T-cell (primary cell): ENCODE measurements around the gene OSBP2. TPM values are rescaled to one million over a fixed set of nuclear protein-coding genes. Genes with fewer than 3 reads are reported as not detected.

ENCODE experiments used
- ATAC-seq, 4 experiments: fragments of 200-7000 bp in 3 of 4; fragments of 150-1000 bp in 1 of 4; cut with Tn5 transposase; replicated peaks in 1 of 4; 1 replicate in 3 of 4; 2 replicates in 1 of 4; pipeline ENCODE4 v1.10.0; 2021; ENCODE audit warnings: moderate library complexity in 3 of 4, mild to moderate bottlenecking in 2 of 4, moderate number of reproducible peaks in 1 of 4
- CTCF ChIA-PET, 2 donors: fragments of 300-600 bp; sonication (Branson Sonifier 250); formaldehyde crosslinking; loops; one replicate each; lab custom pipeline; 2022; ENCODE audit warnings: antibody characterized with exemption in 2 of 2; lab: Charles Lee
- POLR2A ChIA-PET, 2 donors: fragments of 300-600 bp; sonication (Branson Sonifier 250); formaldehyde crosslinking; loops; one replicate each; lab custom pipeline; 2022; ENCODE audit warnings: antibody characterized with exemption in 2 of 2; lab: Charles Lee
- DNase-seq, 35 experiments: peaks; one replicate each; pipeline versions ENCODE4 v3.0.0 to v3.0.0-alpha.2; 2013 to 2023
- H3K27ac ChIP-seq: one replicate; pipeline ENCODE4 v1.5.1; 2013; ENCODE audit warnings: low read length
- H3K27me3 ChIP-seq, 2 experiments: replicated peaks in 1 of 2; 1 replicate in 1 of 2; 2 replicates in 1 of 2; pipeline versions ENCODE4 v1.6.1 to v1.7.0; 2013; ENCODE audit warnings: low read length in 1 of 2, mixed read lengths in 1 of 2; ENCODE audit not compliant: control insufficient read depth in 2 of 2, insufficient read depth in 2 of 2; ENCODE audit errors: extremely low read depth in 1 of 2
- H3K36me3 ChIP-seq, 2 donors: 1 replicate in 1 of 2; 2 replicates in 1 of 2; pipeline versions ENCODE4 v1.6.1 to v1.7.0; 2013; ENCODE audit warnings: low read length in 1 of 2; ENCODE audit not compliant: control insufficient read depth in 2 of 2, insufficient read depth in 1 of 2; ENCODE audit errors: extremely low read depth in 1 of 2
- H3K4me1 ChIP-seq, 2 experiments: 1 replicate in 1 of 2; 2 replicates in 1 of 2; pipeline versions ENCODE4 v1.6.1 to v1.7.0; 2013; ENCODE audit warnings: low read length in 2 of 2, mixed read lengths in 1 of 2; ENCODE audit not compliant: insufficient read depth in 2 of 2, control insufficient read depth in 1 of 2; ENCODE audit errors: extremely low read depth in 1 of 2
- H3K4me3 ChIP-seq, 2 donors: 1 replicate in 1 of 2; 2 replicates in 1 of 2; pipeline versions ENCODE4 v1.5.1 to v1.7.0; 2013; ENCODE audit warnings: mild to moderate bottlenecking in 2 of 2, low read length in 1 of 2, moderate library complexity in 1 of 2; ENCODE audit not compliant: control insufficient read depth in 1 of 2; ENCODE audit errors: extremely low read depth in 1 of 2
- H3K9me3 ChIP-seq: 2 replicates; pipeline ENCODE4 v1.7.0; 2013
- H3K27ac Mint-ChIP-seq, 2 donors: one replicate each; pipeline ENCODE4 v1.8.0; 2020 to 2021; ENCODE audit warnings: mild to moderate bottlenecking in 2 of 2, mixed read lengths in 2 of 2
- H3K27me3 Mint-ChIP-seq, 2 donors: one replicate each; pipeline ENCODE4 v1.8.0; 2021 to 2022; ENCODE audit warnings: mixed read lengths in 2 of 2
- H3K36me3 Mint-ChIP-seq: one replicate; pipeline ENCODE4 v1.8.0; 2021; ENCODE audit warnings: mixed read lengths
- H3K4me1 Mint-ChIP-seq, 3 donors: one replicate each; pipeline ENCODE4 v1.8.0; 2020 to 2022; ENCODE audit warnings: mixed read lengths in 3 of 3, mild to moderate bottlenecking in 1 of 3
- H3K4me3 Mint-ChIP-seq, 3 donors: one replicate each; pipeline ENCODE4 v1.8.0; 2020 to 2022; ENCODE audit warnings: mild to moderate bottlenecking in 3 of 3, mixed read lengths in 3 of 3, moderate library complexity in 3 of 3
- H3K9me3 Mint-ChIP-seq, 3 donors: one replicate each; pipeline ENCODE4 v1.8.0; 2020 to 2022; ENCODE audit warnings: mixed read lengths in 3 of 3
- WGBS: methylation state at CpG from one replicate; pipeline ENCODE4 v1.1.5; 2013; ENCODE audit warnings: missing lambda C conversion rate; ENCODE audit not compliant: insufficient coverage; 5-methylcytosine and 5-hydroxymethylcytosine counted together
- total RNA-seq, 35 experiments: library from RNA in 6 of 35; stranded (reverse) in 6 of 35; fragments of 120-200 nt in 1 of 35; gene quantifications; one replicate each; pipeline versions ENCODE4 v1.2.1 to v1.2.4 and lab custom pipeline; 2013 to 2026

The OSBP2 gene
- total RNA-seq, 5 donors from 2014 or later (not counting 1 experiment from before 2014, with no cell fraction given), result 1.6 to 2.8 (median 2.1) TPM

GRCh38 chr22:30781271-30781875 is 86.7 kb downstream of the OSBP2 start:
- CTCF ChIA-PET, result no interaction called here
- no peaks in the 10 kb centered on the region for H3K9me3 Mint-ChIP-seq
- H3K4me1 Mint-ChIP-seq, result peaks cover 0 to 6% (median 4%) of the 10 kb centered on the region in 3 donors

GRCh38 chr22:30782613-30783012 is 87.9 kb downstream of the OSBP2 start:
- CTCF ChIA-PET, result no interaction called here

More at GRCh38 chr22:30781271-30781875, 86.7 kb downstream of the OSBP2 start:
- Histone ChIP-seq H3K9me3 (no peaks in the 10 kb centered on the region), H3K27ac (no peak overlapping the region), H3K27me3 (no peaks in the 10 kb centered on the region), H3K36me3 (no peaks in the 10 kb centered on the region), H3K4me3 (no peak overlapping the region), H3K4me1 (no peaks in the 10 kb centered on the region)
- no peak overlapping the region for H3K4me3 Mint-ChIP-seq
- peaks cover 0 to 4% of the 10 kb centered on the region in 2 donors for H3K27me3 Mint-ChIP-seq
- H3K27ac Mint-ChIP-seq, result no peak overlapping the region
- 93% methylated on average over 3 of the region's 6 CpGs for WGBS
- no peaks in the 10 kb centered on the region for H3K36me3 Mint-ChIP-seq
- DNase-seq (no peak), ATAC-seq (no peak)
- POLR2A ChIA-PET, result no interaction called here

GRCh38 chr22:30783021-30783420 is 88.3 kb downstream of the OSBP2 start:
- ATAC-seq, result no peak
- Histone ChIP-seq H3K36me3 (no peaks in the 10 kb centered on the region), H3K4me1 (no peaks in the 10 kb centered on the region), H3K4me3 (no peak overlapping the region), H3K27me3 (no peaks in the 10 kb centered on the region), H3K27ac (no peak overlapping the region), H3K9me3 (no peaks in the 10 kb centered on the region)
- Mint-ChIP-seq H3K4me3 (no peak overlapping the region), H3K27me3 (peaks cover 0 to 4% of the 10 kb centered on the region in 2 donors), H3K4me1 (peaks cover 0 to 6% (median 4%) of the 10 kb centered on the region in 3 donors), H3K36me3 (no peaks in the 10 kb centered on the region), H3K27ac (no peak overlapping the region), H3K9me3 (no peaks in the 10 kb centered on the region)
- ChIA-PET POLR2A (no interaction called here), CTCF (interaction anchor here in 1 of 2 donors (0.8 kb wide), 1 partner anchor 49 kb away, joined by 3 read pairs; no protein-coding TSS in a partner anchor)
- DNase-seq, result no peak
- 80% methylated on average over 1 of the region's 2 CpGs for WGBS

More at GRCh38 chr22:30782613-30783012, 87.9 kb downstream of the OSBP2 start:
- Histone ChIP-seq H3K4me1 (no peaks in the 10 kb centered on the region), H3K27me3 (no peaks in the 10 kb centered on the region), H3K9me3 (no peaks in the 10 kb centered on the region), H3K36me3 (no peaks in the 10 kb centered on the region), H3K4me3 (no peak overlapping the region), H3K27ac (no peak overlapping the region)
- ATAC-seq, result no peak
- 80% methylated on average over 2 of the region's 5 CpGs for WGBS
- H3K27me3 Mint-ChIP-seq, result peaks cover 0 to 4% of the 10 kb centered on the region in 2 donors
- no peaks in the 10 kb centered on the region for H3K36me3 Mint-ChIP-seq
- no peaks in the 10 kb centered on the region for H3K9me3 Mint-ChIP-seq
- H3K4me3 Mint-ChIP-seq, result no peak overlapping the region
- no peak overlapping the region for H3K27ac Mint-ChIP-seq
- POLR2A ChIA-PET, result no interaction called here
- DNase-seq, result no peak
- peaks cover 0 to 6% (median 4%) of the 10 kb centered on the region in 3 donors for H3K4me1 Mint-ChIP-seq

- H3K27me3 ChIP-seq, result no peaks in the 10 kb centered on the region
- H3K36me3 ChIP-seq, result no peaks in the 10 kb centered on the region
- H3K9me3 Mint-ChIP-seq, result no peaks in the 10 kb centered on the region
- H3K36me3 Mint-ChIP-seq, result no peaks in the 10 kb centered on the region
- no peaks in the 10 kb centered on the region for H3K4me1 Mint-ChIP-seq
- H3K4me3 Mint-ChIP-seq, result no peak overlapping the region
- POLR2A ChIA-PET, result interaction anchor here in 1 of 2 donors (0.7 kb wide), 1 partner anchor 16 kb away, joined by 4 read pairs; no protein-coding TSS in a partner anchor
- no peak overlapping the region for H3K27ac Mint-ChIP-seq
- no peak for DNase-seq
- H3K27ac ChIP-seq, result no peak overlapping the region
- ATAC-seq, result no peak
- H3K9me3 ChIP-seq, result no peaks in the 10 kb centered on the region
- H3K4me3 ChIP-seq, result no peak overlapping the region
- CTCF ChIA-PET, result no interaction called here
- H3K4me1 ChIP-seq, result no peaks in the 10 kb centered on the region
- no peaks in the 10 kb centered on the region for H3K27me3 Mint-ChIP-seq
- WGBS, result no CpG with 5 or more reads among the region's 2 CpGs
Observed at GRCh38 chr22:30785527-30785926, 90.9 kb downstream of the OSBP2 start.

DNA sequence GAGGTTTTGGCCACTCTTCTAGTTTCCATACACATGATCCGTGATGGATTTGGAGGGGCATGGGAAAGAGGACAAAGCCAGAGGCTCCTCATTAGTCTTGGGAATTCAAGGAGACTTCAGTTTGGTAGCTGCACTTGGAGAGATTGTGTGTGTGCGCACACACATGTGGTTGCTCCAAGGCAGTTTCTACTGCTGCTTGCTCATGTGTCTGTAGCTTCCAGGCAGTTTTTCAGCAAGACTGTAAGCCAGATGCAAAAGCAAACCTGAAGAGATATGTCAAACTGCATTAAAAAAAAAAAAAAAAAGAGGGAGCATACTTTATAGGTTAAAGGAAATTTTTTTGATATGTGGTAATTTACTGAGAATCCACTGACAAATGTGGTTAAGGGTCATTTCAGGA is 95.7 kb downstream of the OSBP2 start:
- WGBS, result 83% methylated on average over 2 of the region's 2 CpGs

GRCh38 chr22:30792456-30792855 is 97.8 kb downstream of the OSBP2 start:
- no peak overlapping the region for H3K27ac ChIP-seq
- ChIA-PET POLR2A (no interaction called here), CTCF (no interaction called here)
- Mint-ChIP-seq H3K27me3 (no peaks in the 10 kb centered on the region), H3K27ac (no peak overlapping the region), H3K9me3 (no peaks in the 10 kb centered on the region), H3K36me3 (no peaks in the 10 kb centered on the region), H3K4me3 (no peak overlapping the region), H3K4me1 (no peaks in the 10 kb centered on the region)
- DNase-seq, result no peak
- no peaks in the 10 kb centered on the region for H3K27me3 ChIP-seq
- no peak overlapping the region for H3K4me3 ChIP-seq
- no peaks in the 10 kb centered on the region for H3K4me1 ChIP-seq
- no peaks in the 10 kb centered on the region for H3K9me3 ChIP-seq
- no peaks in the 10 kb centered on the region for H3K36me3 ChIP-seq
- WGBS, result 60% methylated on average over 1 of the region's 4 CpGs
- no peak for ATAC-seq

More for the DNA sequence above, 95.7 kb downstream of the OSBP2 start:
- DNase-seq (no peak), ATAC-seq (no peak)
- Histone ChIP-seq H3K36me3 (no peaks in the 10 kb centered on the region), H3K9me3 (no peaks in the 10 kb centered on the region), H3K4me3 (no peak overlapping the region), H3K27ac (no peak overlapping the region), H3K27me3 (no peaks in the 10 kb centered on the region), H3K4me1 (no peaks in the 10 kb centered on the region)
- ChIA-PET POLR2A (no interaction called here), CTCF (interaction anchor here (0.7 kb wide), 2 partner anchors 138 to 819 kb away, joined by 4 read pairs; no protein-coding TSS in a partner anchor)
- no peaks in the 10 kb centered on the region for H3K4me1 Mint-ChIP-seq
- no peak overlapping the region for H3K4me3 Mint-ChIP-seq
- H3K27me3 Mint-ChIP-seq, result no peaks in the 10 kb centered on the region
- no peaks in the 10 kb centered on the region for H3K9me3 Mint-ChIP-seq
- H3K36me3 Mint-ChIP-seq, result no peaks in the 10 kb centered on the region
- H3K27ac Mint-ChIP-seq, result no peak overlapping the region
